Motor neuron (in vitro differentiated cells): ENCODE measurements around the gene TEX261. TPM values are rescaled to one million over a fixed set of nuclear protein-coding genes. Genes with fewer than 3 reads are reported as not detected.
A peak's percentile ranks its signal among the peaks of the same experiment; 100 is the strongest.

ENCODE experiments used
- ATAC-seq, 8 experiments: fragments of 200-7000 bp; cut with Tn5 transposase; replicated peaks in 6 of 8; 2 replicates each; pipeline ENCODE4 v1.8.0; 2021; ENCODE audit warnings: mild to moderate bottlenecking in 8 of 8, moderate library complexity in 8 of 8
- H3K27ac ChIP-seq, 2 donors: fragments of 250-450 bp; sonication (Bioruptor Pico); 2 replicates each; pipeline ENCODE4 v1.9.0; 2021; ENCODE audit warnings: antibody characterized with exemption in 2 of 2, mild to moderate bottlenecking in 2 of 2, moderate library complexity in 1 of 2
- H3K4me1 ChIP-seq, 2 donors: fragments of 250-450 bp; sonication (Bioruptor Pico); replicated peaks in 1 of 2; 2 replicates each; pipeline ENCODE4 v1.6.1; 2021; ENCODE audit warnings: antibody characterized with exemption in 2 of 2, mild to moderate bottlenecking in 2 of 2, moderate library complexity in 1 of 2
- H3K4me3 ChIP-seq, 5 donors: fragments of 250-450 bp; sonication (Bioruptor Pico); 2 replicates each; pipeline ENCODE4 v1.9.0; 2021; ENCODE audit warnings: antibody characterized with exemption in 5 of 5, mild to moderate bottlenecking in 5 of 5, moderate library complexity in 4 of 5
- WGBS, 10 experiments: fragments of 450-650 bp; shearing (Covaris generic); methylation state at CpG; one replicate each; pipeline ENCODE4 v1.0.0; 2022; 5-methylcytosine and 5-hydroxymethylcytosine counted together
- in situ Hi-C, 9 experiments: fragments of 400-800 bp; cut with MboI; loops; one replicate each; pipeline ENCODE4 v1.15.0; 2021; ENCODE audit warnings: low sequenced_read_pairs in 9 of 9, low pct_unique_long_range_greater_than_20kb in 2 of 9; ENCODE audit not compliant: unreplicated experiment in 9 of 9
- total RNA-seq, 8 experiments: library from RNA; unstranded; fragments of 300-600 nt; gene quantifications; 2 replicates each; pipeline versions ENCODE4 v1.2.3 to v1.2.4, GENCODE V29; 2022

The TEX261 gene
- total RNA-seq, 8 experiments from 2014 or later: 10.3 to 42.1 (median 24.2) TPM

- Histone ChIP-seq H3K4me3 (no peak overlapping the region), H3K4me1 (peaks cover 2 to 4% of the 10 kb centered on the region in 2 donors), H3K27ac (no peak overlapping the region)
- 9 to 100% (median 52%) methylated on average over 1 to 13 of the region's 32 CpGs; no CpG with 5 or more reads in 3 of the 10 experiments for WGBS, 10 experiments
- in situ Hi-C loops: no loop called here
- peak; percentile 72 to 99 (median 82) for ATAC-seq
Observed at GRCh38 chr2:70984576-70985282, 9.9 kb downstream of the TEX261 start.

- Histone ChIP-seq H3K27ac (no peak overlapping the region), H3K4me3 (no peak overlapping the region), H3K4me1 (peaks cover 2 to 5% of the 10 kb centered on the region in 2 donors)
- ATAC-seq: no peak
- in situ Hi-C loops: no loop called here
- 80 to 100% (median 100%) methylated on average over 1 to 2 of the region's 3 CpGs; no CpG with 5 or more reads in 6 of the 10 experiments for WGBS, 10 experiments
Observed at GRCh38 chr2:70984228-70984575, 10.5 kb downstream of the TEX261 start.

GRCh38 chr2:70983506-70984227 lies 11.0 kb downstream of the TEX261 start:
- no peak overlapping the region for H3K4me3 ChIP-seq
- in situ Hi-C loops: no loop called here
- ATAC-seq: no peak
- peaks cover 4 to 7% of the 10 kb centered on the region in 2 donors for H3K4me1 ChIP-seq
- 80 to 90% (median 85%) methylated on average over 3 to 8 of the region's 8 CpGs; no CpG with 5 or more reads in 2 of the 10 experiments for WGBS, 10 experiments
- H3K27ac ChIP-seq: no peak overlapping the region

DNA sequence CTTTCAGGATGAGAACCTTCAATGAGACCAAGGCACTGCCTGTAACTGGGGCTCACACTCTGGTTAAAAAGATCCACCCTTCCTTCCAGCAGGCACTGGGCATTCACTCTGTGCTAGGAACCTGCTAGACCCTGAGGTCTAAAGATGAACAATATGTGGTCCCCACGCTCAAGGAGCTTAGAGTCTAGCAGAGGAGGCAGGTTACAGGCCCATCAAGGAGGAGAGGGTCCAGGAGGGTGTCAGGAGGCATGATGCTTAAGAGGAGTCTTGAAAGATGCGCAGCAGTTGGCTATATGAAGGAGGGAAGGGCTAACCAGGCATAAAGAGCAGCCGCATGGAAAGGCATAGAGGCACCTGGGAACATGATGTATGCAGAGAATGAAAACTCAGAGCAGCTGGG lies 11.7 kb downstream of the TEX261 start:
- no peak for ATAC-seq
- 0 to 100% (median 100%) methylated on average over 1 to 2 of the region's 3 CpGs; no CpG with 5 or more reads in 4 of the 10 experiments for WGBS, 10 experiments
- in situ Hi-C loops: no loop called here
- Histone ChIP-seq H3K4me3 (no peak overlapping the region), H3K27ac (no peak overlapping the region), H3K4me1 (peaks cover 11 to 14% of the 10 kb centered on the region in 2 donors)

DNA sequence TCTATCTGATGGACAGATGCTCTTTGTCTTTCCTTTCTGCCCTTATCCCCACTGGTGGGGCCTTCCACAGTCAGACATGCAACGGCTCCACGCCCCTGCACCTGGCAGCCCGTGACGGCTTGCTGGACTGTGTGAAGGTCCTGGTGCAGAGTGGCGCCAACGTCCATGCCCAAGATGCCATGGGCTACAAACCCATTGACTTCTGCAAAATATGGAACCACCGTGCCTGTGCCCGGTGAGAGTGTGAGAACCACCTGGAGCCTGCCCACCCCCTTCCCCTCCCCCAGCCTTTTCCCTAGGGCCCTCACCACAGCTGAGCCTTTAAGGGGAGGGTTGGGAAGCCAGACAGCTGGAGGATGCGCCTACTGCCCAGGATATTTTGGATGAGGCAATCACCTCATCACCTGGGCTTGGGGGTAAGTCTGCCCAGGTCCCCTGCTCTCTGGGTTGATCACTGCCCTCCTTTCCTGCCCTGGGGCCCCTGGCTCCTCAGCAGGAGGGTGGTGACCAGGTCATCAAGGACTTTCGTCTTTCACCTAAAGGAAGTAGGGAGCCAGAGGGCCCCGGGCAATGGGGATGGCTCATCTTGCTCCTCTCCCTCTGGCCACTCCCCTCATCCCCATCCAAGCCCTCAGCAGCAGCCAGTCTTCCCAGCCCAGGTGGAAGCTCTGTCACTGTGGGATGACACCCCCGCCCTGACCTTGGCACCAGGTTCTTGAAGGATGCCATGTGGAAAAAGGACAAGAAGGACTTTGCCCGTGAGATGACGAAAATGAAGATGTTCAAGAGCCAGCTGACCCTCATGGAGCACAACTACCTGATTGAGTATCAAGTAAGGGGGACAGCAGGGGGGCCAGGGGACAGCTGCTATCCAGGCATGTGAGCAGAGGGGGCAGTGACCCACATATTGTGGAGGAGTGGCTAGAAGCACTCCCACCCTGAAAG lies 12.5 kb downstream of the TEX261 start:
- in situ Hi-C loops: no loop called here
- peaks cover 16 to 18% of the 10 kb centered on the region in 2 donors for H3K4me1 ChIP-seq

DNA sequence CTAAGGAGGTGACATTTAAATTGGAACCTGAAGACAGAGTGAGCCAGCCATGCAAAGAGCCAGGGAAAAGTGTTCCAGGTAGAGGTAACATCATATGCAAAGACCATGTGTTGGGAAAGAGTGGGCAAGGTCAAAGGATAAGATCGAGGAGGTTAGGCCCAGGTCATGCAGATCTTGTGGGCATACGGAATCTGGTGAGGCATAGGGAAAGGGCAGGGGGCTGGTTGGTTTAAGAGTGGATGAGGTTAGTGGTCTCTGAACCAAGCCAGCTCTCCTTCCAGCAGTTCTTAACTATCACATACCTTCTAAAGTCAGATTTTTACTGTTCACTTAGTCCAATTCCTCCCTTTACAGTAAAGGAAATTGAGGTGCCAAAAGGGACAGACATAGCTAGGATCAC lies 13.3 kb downstream of the TEX261 start:
- ATAC-seq: no peak
- WGBS, 10 experiments: 56 to 100% (median 80%) methylated on average over 1 to 2 of the region's 2 CpGs; no CpG with 5 or more reads in 3 of the 10 experiments
- Histone ChIP-seq H3K4me3 (no peak overlapping the region), H3K27ac (no peak overlapping the region), H3K4me1 (peaks cover 19 to 21% of the 10 kb centered on the region in 2 donors)
- in situ Hi-C loops: no loop called here

More for the DNA sequence above, 12.5 kb downstream of the TEX261 start:
- Histone ChIP-seq H3K27ac (no peak overlapping the region), H3K4me3 (no peak overlapping the region)
- 69 to 86% (median 78%) methylated on average over 1 to 6 of the region's 14 CpGs; no CpG with 5 or more reads in 4 of the 10 experiments for WGBS, 10 experiments
- ATAC-seq: no peak

DNA sequence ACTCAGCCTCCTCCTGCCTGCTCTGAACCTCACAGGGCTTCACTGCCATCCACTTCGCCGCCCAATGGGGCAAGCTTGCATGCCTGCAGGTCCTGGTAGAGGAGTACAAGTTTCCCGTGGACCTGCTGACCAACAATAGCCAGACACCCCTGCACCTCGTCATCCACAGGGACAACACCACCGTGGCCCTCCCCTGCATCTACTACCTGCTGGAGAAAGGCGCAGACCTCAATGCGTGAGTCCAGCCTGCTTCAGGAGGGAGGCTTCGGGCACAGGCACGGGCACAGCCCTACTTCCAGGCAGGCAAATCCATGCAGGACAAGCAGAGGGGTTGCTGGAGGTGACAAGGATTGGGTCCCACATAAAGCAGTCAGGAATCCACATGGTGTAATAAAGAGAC lies 15.0 kb downstream of the TEX261 start:
- 40 to 100% (median 96%) methylated on average over 1 to 7 of the region's 9 CpGs; no CpG with 5 or more reads in 5 of the 10 experiments for WGBS, 10 experiments
- no peak overlapping the region for H3K4me3 ChIP-seq
- H3K27ac ChIP-seq: peak overlapping the region in 1 of 2 donors; percentile 63
- H3K4me1 ChIP-seq: peaks cover 22 to 27% of the 10 kb centered on the region in 2 donors
- no peak for ATAC-seq
- in situ Hi-C loops: no loop called here

GRCh38 chr2:70979180-70979488 lies 15.5 kb downstream of the TEX261 start:
- WGBS, 10 experiments: 20 to 71% methylated on average over 4 to 11 of the region's 19 CpGs; no CpG with 5 or more reads in 8 of the 10 experiments
- Histone ChIP-seq H3K4me3 (peak overlapping the region in 2 of 5 donors; percentile 26 to 34), H3K4me1 (peaks cover 22 to 27% of the 10 kb centered on the region in 2 donors), H3K27ac (peak overlapping the region in 1 of 2 donors; percentile 63)
- no peak for ATAC-seq
- in situ Hi-C loops: no loop called here

DNA sequence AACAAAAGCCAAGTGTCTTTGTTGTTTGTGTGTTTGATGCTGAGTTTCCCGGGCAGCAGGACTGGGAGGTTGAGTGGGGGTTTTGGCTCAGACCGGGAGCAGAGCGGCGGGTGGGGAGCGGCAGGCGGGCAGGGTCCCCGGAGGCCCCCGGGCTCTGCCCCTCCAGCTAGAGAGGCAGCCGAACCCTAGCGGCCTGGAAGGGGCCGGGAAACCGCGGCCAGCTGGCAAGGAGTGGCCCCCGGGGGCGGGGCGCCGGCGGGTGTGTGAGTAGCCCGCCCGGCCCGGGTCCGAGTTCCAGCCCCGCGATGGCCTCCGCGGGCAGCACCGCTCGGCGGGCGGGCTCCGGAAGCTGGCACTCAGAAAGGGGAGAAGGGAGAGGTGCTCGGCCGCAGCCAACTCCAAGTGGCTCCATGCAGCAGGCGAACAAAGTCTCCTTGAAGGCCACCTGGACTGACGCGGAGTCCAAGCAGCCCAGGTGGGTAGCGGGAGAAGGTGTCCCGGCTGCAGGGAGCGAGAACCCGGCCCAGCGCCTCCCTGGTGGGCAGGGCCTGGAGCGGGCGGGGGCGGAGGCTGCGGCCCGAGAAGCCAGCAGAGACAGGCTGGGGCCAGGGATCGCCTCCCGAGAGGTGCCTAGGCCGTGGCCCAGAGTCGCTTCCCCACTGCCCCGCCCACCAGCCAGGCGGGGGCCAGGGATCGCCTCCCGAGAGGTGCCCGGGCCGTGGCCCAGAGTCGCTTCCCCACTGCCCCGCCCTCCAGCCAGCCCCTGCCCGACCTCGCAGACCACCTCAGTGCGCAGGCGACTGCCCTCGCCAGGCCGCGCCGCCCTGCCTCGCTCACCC lies 16.1 kb downstream of the TEX261 start, which contains the start of gene ANKRD53:
TSS of gene ANKRD53 (plus strand) at position 290 of the 839 bp plus-strand sequence. CDS start at position 306, 16 bp downstream.
- in situ Hi-C loops: no loop called here
- 10 to 30% methylated on average over 4 to 6 of the region's 67 CpGs; no CpG with 5 or more reads in 8 of the 10 experiments for WGBS, 10 experiments
- H3K4me1 ChIP-seq: peaks cover 22 to 25% of the 10 kb centered on the region in 2 donors
- H3K27ac ChIP-seq: peak within 1 kb of the TSS; percentile 50 to 63
- peak within 1 kb of the TSS in 4 of 5 donors; percentile 6 to 34 (median 21) for H3K4me3 ChIP-seq
- ATAC-seq: peak; percentile 36 to 81 (median 70)

GRCh38 chr2:70977605-70978205 lies 17.0 kb downstream of the TEX261 start:
- WGBS, 10 experiments: 0 to 64% (median 34%) methylated on average over 3 to 11 of the region's 14 CpGs
- in situ Hi-C loops: no loop called here
- peaks cover 22 to 25% of the 10 kb centered on the region in 2 donors for H3K4me1 ChIP-seq
- H3K27ac ChIP-seq: peak overlapping the region in 1 of 2 donors; percentile 86
- H3K4me3 ChIP-seq: peak overlapping the region in 2 of 5 donors; percentile 43 to 45
- peak in 4 of 8 experiments; percentile 4 to 25 (median 6) for ATAC-seq

- WGBS, 10 experiments: 57 to 94% (median 87%) methylated on average over 1 to 2 of the region's 2 CpGs; no CpG with 5 or more reads in 4 of the 10 experiments
- H3K4me3 ChIP-seq: no peak overlapping the region
- no peak overlapping the region for H3K27ac ChIP-seq
- H3K4me1 ChIP-seq: peaks cover 22 to 25% of the 10 kb centered on the region in 2 donors
- no peak for ATAC-seq
- in situ Hi-C loops: no loop called here
Observed at GRCh38 chr2:70975237-70975636, 19.4 kb downstream of the TEX261 start.
